Activated CD4-positive, CD25-positive, alpha-beta regulatory T cell (primary cell): ENCODE results near the gene OSBPL6.
"Not testable (repeated sequence)": the region's sequence is repeated elsewhere in the genome, so short reads cannot be mapped to it uniquely, and the experiment has no call there.

ENCODE experiments used
- DNase-seq, 4 experiments: peaks; one replicate each; lab custom pipeline; 2025; lab: John Stamatoyannopoulos, UW

The OSBPL6 gene

GRCh38 chr2:178198441-178198840 is 4.1 kb downstream of the OSBPL6 start:
- DNase-seq, result not testable (repeated sequence)

- DNase-seq, result no peak
These were observed 5.0 kb downstream of the OSBPL6 start for GRCh38 chr2:178199334-178199733.

- no peak for DNase-seq
These were observed 6.0 kb downstream of the OSBPL6 start for GRCh38 chr2:178200331-178200730.

- DNase-seq, result no peak
These were observed 8.6 kb downstream of the OSBPL6 start for GRCh38 chr2:178202927-178203326.

GRCh38 chr2:178204977-178205376 is 10.7 kb downstream of the OSBPL6 start:
- no peak for DNase-seq

GRCh38 chr2:178205853-178206521 is 11.7 kb downstream of the OSBPL6 start:
- no peak for DNase-seq

- no peak for DNase-seq
These were observed 14.0 kb downstream of the OSBPL6 start for GRCh38 chr2:178208336-178208735.

- no peak for DNase-seq
These were observed 14.5 kb downstream of the OSBPL6 start for GRCh38 chr2:178208817-178209216.

GRCh38 chr2:178211460-178211859 is 17.1 kb downstream of the OSBPL6 start:
- no peak for DNase-seq

- DNase-seq, result no peak
These were observed 17.6 kb downstream of the OSBPL6 start for GRCh38 chr2:178211943-178212342.

- no peak for DNase-seq
These were observed 19.7 kb downstream of the OSBPL6 start for GRCh38 chr2:178213991-178214390.

- no peak for DNase-seq
These were observed 24.9 kb downstream of the OSBPL6 start for GRCh38 chr2:178219247-178219646.

- no peak for DNase-seq
These were observed 26.5 kb downstream of the OSBPL6 start for GRCh38 chr2:178220814-178221213.

GRCh38 chr2:178221556-178221955 is 27.2 kb downstream of the OSBPL6 start:
- no peak for DNase-seq

- no peak for DNase-seq
These were observed 29.5 kb downstream of the OSBPL6 start for GRCh38 chr2:178223806-178224205.

GRCh38 chr2:178225006-178225805 is 30.9 kb downstream of the OSBPL6 start:
- DNase-seq, result no peak

- DNase-seq, result no peak
These were observed 32.9 kb downstream of the OSBPL6 start for GRCh38 chr2:178227187-178227586.

GRCh38 chr2:178229927-178230326 is 35.6 kb downstream of the OSBPL6 start:
- DNase-seq, result no peak

- no peak for DNase-seq
These were observed 36.1 kb downstream of the OSBPL6 start for GRCh38 chr2:178230396-178230795.

- no peak for DNase-seq
These were observed 39.1 kb downstream of the OSBPL6 start for GRCh38 chr2:178233428-178233827.

GRCh38 chr2:178234648-178235047 is 40.3 kb downstream of the OSBPL6 start:
- DNase-seq, result no peak

- no peak for DNase-seq
These were observed 43.3 kb downstream of the OSBPL6 start for GRCh38 chr2:178237488-178238153.

- DNase-seq, result no peak
These were observed 43.8 kb downstream of the OSBPL6 start for GRCh38 chr2:178238154-178238521.
